Cardiac muscle cell (in vitro differentiated cells and primary cell): ENCODE measurements around the gene ZFPM1. TPM values are rescaled to one million over a fixed set of nuclear protein-coding genes. Genes with fewer than 3 reads are reported as not detected.

Experiments used
- DNase-seq, 2 donors: peaks; one replicate each; pipeline versions ENCODE4 v3.0.0 to v3.0.0-alpha.2; 2010 to 2017; ENCODE audit warnings: low read depth in 1 of 2, low spot score in 1 of 2
- H3K27ac ChIP-seq: fragments of 200-600 bp; sonication (generic); 2 replicates; pipeline ENCODE4 v1.5.1; 2016
- H3K27me3 ChIP-seq: fragments of 200-600 bp; sonication (generic); 2 replicates; pipeline ENCODE4 v1.6.0; 2016; ENCODE audit warnings: control low read depth
- H3K36me3 ChIP-seq: fragments of 200-600 bp; sonication (generic); 2 replicates; pipeline ENCODE4 v1.5.1; 2016; ENCODE audit warnings: control low read depth
- H3K4me1 ChIP-seq: fragments of 200-600 bp; sonication (generic); 2 replicates; pipeline ENCODE4 v1.8.1; 2017; ENCODE audit warnings: low read depth, mild to moderate bottlenecking, mixed run types
- H3K4me3 ChIP-seq: fragments of 200-600 bp; sonication (generic); 2 replicates; pipeline ENCODE4 v1.5.1; 2016; ENCODE audit warnings: mild to moderate bottlenecking
- H3K9me3 ChIP-seq: fragments of 200-600 bp; sonication (generic); 2 replicates; pipeline ENCODE4 v1.5.1; 2017; ENCODE audit warnings: low read depth, mild to moderate bottlenecking, control low read depth
- polyA plus RNA-seq: library from polyadenylated mRNA; unstranded; fragments of >200 nt; fragmentation: Nextera tagmentation; extraction: Ambion mirVana; gene quantifications from 2 replicates; pipeline ENCODE4 v1.2.1, GENCODE V29; 2016
- total RNA-seq: library from RNA; depleted of rRNA; stranded (reverse); fragments of >200 nt; gene quantifications from 2 replicates; pipeline ENCODE4 v1.2.3, GENCODE V29; 2016
- TF ChIP-seq, protein P1 (sequence below): IDR thresholded peaks from 2 replicates; pipeline ENCODE4 v1.5.1; 2012; ENCODE audit warnings: low read depth, mild to moderate bottlenecking, low read length

The ZFPM1 gene
- total and polyA plus RNA-seq, 2 experiments from 2014 or later: 7.6 to 9.4 TPM

GRCh38 chr16:88415713-88416323 is 37.3 kb upstream of the ZFPM1 start:
- H3K36me3 ChIP-seq: no peaks in the 10 kb centered on the region
- TF ChIP-seq, protein P1, sequence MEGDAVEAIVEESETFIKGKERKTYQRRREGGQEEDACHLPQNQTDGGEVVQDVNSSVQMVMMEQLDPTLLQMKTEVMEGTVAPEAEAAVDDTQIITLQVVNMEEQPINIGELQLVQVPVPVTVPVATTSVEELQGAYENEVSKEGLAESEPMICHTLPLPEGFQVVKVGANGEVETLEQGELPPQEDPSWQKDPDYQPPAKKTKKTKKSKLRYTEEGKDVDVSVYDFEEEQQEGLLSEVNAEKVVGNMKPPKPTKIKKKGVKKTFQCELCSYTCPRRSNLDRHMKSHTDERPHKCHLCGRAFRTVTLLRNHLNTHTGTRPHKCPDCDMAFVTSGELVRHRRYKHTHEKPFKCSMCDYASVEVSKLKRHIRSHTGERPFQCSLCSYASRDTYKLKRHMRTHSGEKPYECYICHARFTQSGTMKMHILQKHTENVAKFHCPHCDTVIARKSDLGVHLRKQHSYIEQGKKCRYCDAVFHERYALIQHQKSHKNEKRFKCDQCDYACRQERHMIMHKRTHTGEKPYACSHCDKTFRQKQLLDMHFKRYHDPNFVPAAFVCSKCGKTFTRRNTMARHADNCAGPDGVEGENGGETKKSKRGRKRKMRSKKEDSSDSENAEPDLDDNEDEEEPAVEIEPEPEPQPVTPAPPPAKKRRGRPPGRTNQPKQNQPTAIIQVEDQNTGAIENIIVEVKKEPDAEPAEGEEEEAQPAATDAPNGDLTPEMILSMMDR: no peak
- H3K9me3 ChIP-seq: no peaks in the 10 kb centered on the region
- H3K4me3 ChIP-seq: no peak overlapping the region
- no peaks in the 10 kb centered on the region for H3K27me3 ChIP-seq
- no peaks in the 10 kb centered on the region for H3K4me1 ChIP-seq
- no peak overlapping the region for H3K27ac ChIP-seq
- no peak for DNase-seq

DNA sequence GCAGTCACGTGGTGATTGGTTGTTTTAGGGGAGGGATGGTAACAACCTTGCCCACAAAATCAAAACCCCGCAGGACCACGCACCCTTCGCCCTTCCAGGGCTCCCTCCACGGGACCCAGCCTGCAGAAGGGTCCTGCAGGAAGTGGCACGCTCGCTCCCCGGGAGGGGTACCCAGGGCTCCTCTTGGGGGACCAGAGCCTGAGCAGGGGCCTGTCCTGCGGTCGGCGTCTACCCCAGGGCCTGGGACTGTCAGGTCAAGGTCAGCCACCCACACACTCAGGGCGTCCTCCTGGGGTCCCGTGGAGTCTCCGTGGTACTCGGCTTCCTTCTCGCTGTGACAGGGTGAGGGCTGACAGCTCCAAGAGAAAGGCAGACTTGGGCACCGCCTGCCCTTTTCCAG is 36.4 kb upstream of the ZFPM1 start:
- no peaks in the 10 kb centered on the region for H3K27me3 ChIP-seq
- H3K36me3 ChIP-seq: no peaks in the 10 kb centered on the region
- TF ChIP-seq, protein P1: no peak
- no peak for DNase-seq
- no peaks in the 10 kb centered on the region for H3K9me3 ChIP-seq
- H3K27ac ChIP-seq: no peak overlapping the region
- no peak overlapping the region for H3K4me3 ChIP-seq
- H3K4me1 ChIP-seq: no peaks in the 10 kb centered on the region

GRCh38 chr16:88417684-88418476 is 35.2 kb upstream of the ZFPM1 start:
- Histone ChIP-seq H3K4me1 (no peaks in the 10 kb centered on the region), H3K9me3 (no peaks in the 10 kb centered on the region), H3K36me3 (no peaks in the 10 kb centered on the region), H3K27me3 (no peaks in the 10 kb centered on the region), H3K27ac (no peak overlapping the region), H3K4me3 (no peak overlapping the region)
- TF ChIP-seq, protein P1: no peak
- DNase-seq: no peak

DNA sequence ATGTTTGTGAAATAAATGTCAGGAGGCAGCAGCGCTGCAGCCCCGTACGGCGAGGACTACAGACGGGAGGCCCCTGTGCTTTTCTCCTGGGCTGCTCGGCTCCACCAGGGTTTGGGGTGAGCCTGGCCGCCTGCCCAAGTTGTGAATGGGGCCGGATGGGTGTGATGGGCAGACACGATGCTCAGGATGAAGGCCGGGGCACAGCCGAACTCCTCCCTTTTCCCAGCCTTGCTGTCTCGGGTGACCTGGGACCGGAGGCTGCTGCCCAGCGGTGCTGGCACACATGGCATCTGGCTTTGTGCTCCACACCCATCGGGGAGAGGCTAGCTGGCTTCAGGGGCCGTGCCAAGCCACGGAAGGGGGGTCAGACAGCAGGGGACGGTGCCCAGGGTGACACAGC is 34.2 kb upstream of the ZFPM1 start:
- Histone ChIP-seq H3K9me3 (no peaks in the 10 kb centered on the region), H3K36me3 (no peaks in the 10 kb centered on the region), H3K27me3 (no peaks in the 10 kb centered on the region), H3K4me3 (no peak overlapping the region), H3K4me1 (no peaks in the 10 kb centered on the region), H3K27ac (no peak overlapping the region)
- TF ChIP-seq, protein P1: no peak
- DNase-seq: no peak

DNA sequence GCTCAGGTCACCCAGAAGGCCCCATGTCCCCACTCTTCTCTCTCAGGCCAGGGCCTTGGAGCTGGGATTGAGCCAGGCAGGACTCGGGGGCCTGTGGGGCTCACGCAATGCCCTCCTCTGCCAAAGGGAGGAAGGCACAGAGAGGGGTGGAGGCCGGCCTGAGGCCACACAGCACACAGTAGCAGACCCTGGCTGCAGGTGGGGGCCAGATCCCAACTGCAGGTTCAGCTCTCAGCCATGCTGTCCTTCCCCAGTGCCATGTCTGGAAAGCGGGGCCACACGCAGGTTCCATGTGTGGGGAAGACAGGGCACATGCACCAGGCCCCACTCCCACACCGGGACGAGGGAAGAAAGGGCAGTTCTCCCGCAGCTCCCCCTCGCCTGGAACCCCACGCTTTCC is 33.3 kb upstream of the ZFPM1 start:
- TF ChIP-seq, protein P1: no peak
- Histone ChIP-seq H3K4me1 (no peaks in the 10 kb centered on the region), H3K27me3 (no peaks in the 10 kb centered on the region), H3K36me3 (no peaks in the 10 kb centered on the region), H3K9me3 (no peaks in the 10 kb centered on the region), H3K27ac (no peak overlapping the region), H3K4me3 (no peak overlapping the region)
- no peak for DNase-seq
